K562 (cell line): ENCODE data around the gene PLAAT5. TPM values are rescaled to one million over a fixed set of nuclear protein-coding genes. Genes with fewer than 3 reads are reported as not detected.

Experiments
- ATAC-seq: fragments of 200-7000 bp; cut with Tn5 transposase; 3 replicates; pipeline ENCODE4 v1.9.1; 2020; ENCODE audit warnings: moderate library complexity
- BruUV-seq: library from RNA; stranded (reverse); fragments of 400-500 nt; replicated peaks from 2 replicates; lab custom pipeline; 2021; lab: Mats Ljungman, UMichigan
- CTCF ChIA-PET: fragments of 300-600 bp; formaldehyde crosslinking; extraction: SDS; loops from one replicate; lab custom pipeline; 2021; ENCODE audit warnings: low intra/inter-chr PET ratio; lab: Yijun Ruan, JAX
- POLR2A ChIA-PET: fragments of 300-600, 350-650 bp; sonication (Branson Sonifier 250); formaldehyde crosslinking; extraction: SDS; loops from one replicate; lab custom pipeline; 2021; ENCODE audit warnings: antibody characterized with exemption, inconsistent platforms; lab: Yijun Ruan, JAX
- DNase-seq, 4 experiments: peaks; one replicate each; pipeline versions ENCODE4 v3.0.0 to v3.0.0-alpha.2; 2011 to 2018; ENCODE audit warnings: low spot score in 3 of 4, mixed read lengths in 3 of 4; ENCODE audit errors: extremely low read depth in 1 of 4
- FAIRE-seq: peaks from 2 replicates; lab custom pipeline; 2011; peaks lifted over from hg19 to GRCh38; lab: Jason Lieb, UNC
- H2AFZ ChIP-seq: 2 replicates; pipeline ENCODE4 v1.6.0; 2011; ENCODE audit warnings: low read depth, low read length, control low read depth, inconsistent platforms
- H3K27ac ChIP-seq: fragments of 200-600 bp; 3 replicates; pipeline ENCODE4 v1.8.0; 2011; ENCODE audit warnings: low read depth, mild to moderate bottlenecking, control low read depth, inconsistent platforms, low read length, moderate library complexity, mixed read lengths; ENCODE audit errors: extremely low read depth
- H3K27me3 ChIP-seq, 2 experiments: fragments of 300-600 bp in 1 of 2; 2 replicates in 1 of 2; 3 replicates in 1 of 2; pipeline versions ENCODE4 v1.6.0 to v1.8.0; 2011; ENCODE audit warnings: inconsistent platforms in 2 of 2, low read length in 2 of 2, mild to moderate bottlenecking in 1 of 2, mixed read lengths in 1 of 2, moderate library complexity in 1 of 2; ENCODE audit not compliant: control insufficient read depth in 2 of 2, insufficient read depth in 2 of 2
- H3K36me3 ChIP-seq: fragments of 300-600 bp; 3 replicates; pipeline ENCODE4 v1.8.0; 2011; ENCODE audit warnings: mild to moderate bottlenecking, low read length, inconsistent platforms; ENCODE audit not compliant: control insufficient read depth, insufficient read depth
- H3K4me1 ChIP-seq, 2 experiments: fragments of 200-600 bp in 1 of 2; replicated peaks in 1 of 2; 2 replicates in 1 of 2; 3 replicates in 1 of 2; pipeline versions ENCODE4 v1.5.1 to v1.8.0; 2011; ENCODE audit warnings: inconsistent platforms in 2 of 2, low read length in 2 of 2, mild to moderate bottlenecking in 1 of 2, mixed read lengths in 1 of 2, moderate library complexity in 1 of 2; ENCODE audit not compliant: control insufficient read depth in 2 of 2, insufficient read depth in 2 of 2
- H3K4me2 ChIP-seq: 2 replicates; pipeline ENCODE4 v1.6.1; 2011; ENCODE audit warnings: low read length, control low read depth, inconsistent platforms, mixed read lengths; ENCODE audit not compliant: insufficient read depth
- H3K4me3 ChIP-seq: fragments of 200-600 bp; sonication (generic), shearing (Covaris generic); 2 replicates; pipeline ENCODE4 v1.5.1; 2016; ENCODE audit warnings: control low read depth, inconsistent platforms
- H3K79me2 ChIP-seq: fragments of 200-600 bp; 3 replicates; pipeline ENCODE4 v1.8.0; 2011; ENCODE audit warnings: low read length, inconsistent platforms; ENCODE audit not compliant: control insufficient read depth, insufficient read depth
- H3K9ac ChIP-seq, 2 experiments: 2 replicates each; pipeline versions ENCODE4 v1.6.0 to v1.6.1; 2011; ENCODE audit warnings: low read depth in 2 of 2, low read length in 2 of 2, control low read depth in 1 of 2, inconsistent platforms in 1 of 2, mild to moderate bottlenecking in 1 of 2, mixed read lengths in 1 of 2; ENCODE audit not compliant: insufficient read depth in 1 of 2
- H3K9me1 ChIP-seq: one replicate; pipeline ENCODE4 v1.6.0; 2011; ENCODE audit warnings: inconsistent platforms, mild to moderate bottlenecking, low read length, moderate library complexity; ENCODE audit not compliant: control insufficient read depth, insufficient read depth
- H3K9me3 ChIP-seq: replicated peaks from 2 replicates; pipeline ENCODE4 v1.5.1; 2011; ENCODE audit warnings: low read depth, low read length, inconsistent platforms; ENCODE audit not compliant: control insufficient read depth, insufficient read depth
- H4K20me1 ChIP-seq: replicated peaks from 2 replicates; pipeline ENCODE4 v1.6.1; 2011; ENCODE audit warnings: low read length, inconsistent platforms, mixed read lengths; ENCODE audit not compliant: control insufficient read depth, insufficient read depth
- DDX20 ChIP-seq: fragments of 450-650 bp; IDR thresholded peaks from 2 replicates; pipeline ENCODE4 v1.6.1; 2016; ENCODE audit warnings: missing genetic modification characterization, low read depth, mild to moderate bottlenecking, missing compliant biosample characterization, moderate library complexity
- FOSL1 ChIP-seq: fragments of 200-800 bp; sonication (Bioruptor generic); conservative IDR thresholded peaks from 2 replicates; pipeline ENCODE4 v1.6.1; 2016; ENCODE audit warnings: missing genetic modification characterization, missing compliant biosample characterization
- GTF2B ChIP-seq: IDR thresholded peaks from 2 replicates; pipeline ENCODE4 v1.6.1; 2011; ENCODE audit not compliant: insufficient read length; ENCODE audit errors: extremely low read depth
- PURB ChIP-seq: sonication (generic); formaldehyde crosslinking; IDR thresholded peaks from 2 replicates; pipeline ENCODE4 v1.9.0; 2021; ENCODE audit warnings: low read depth, mild to moderate bottlenecking, missing genetic modification reagents
- SOX6 ChIP-seq: fragments of 450-650 bp; IDR thresholded peaks from 2 replicates; pipeline ENCODE4 v1.6.1; 2014; ENCODE audit warnings: mild to moderate bottlenecking
- SRSF7 ChIP-seq: fragments of 200-400 bp; formaldehyde crosslinking; optimal IDR thresholded peaks from 2 replicates; pipeline ENCODE3; 2017; ENCODE audit warnings: mild to moderate bottlenecking, low read depth, low read length
- TARDBP ChIP-seq: fragments of 450-650 bp; IDR thresholded peaks from 2 replicates; pipeline ENCODE4 v1.6.1; 2016
- YY1 ChIP-seq, 3 experiments: IDR thresholded peaks; 2 replicates each; pipeline ENCODE4 v1.6.1; 2011; ENCODE audit warnings: low read length in 2 of 3, mild to moderate bottlenecking in 2 of 3, moderate library complexity in 2 of 3, borderline replicate concordance in 1 of 3, control low read depth in 1 of 3, low read depth in 1 of 3; ENCODE audit not compliant: insufficient read depth in 3 of 3, insufficient replicate concordance in 2 of 3, control insufficient read depth in 1 of 3, insufficient read length in 1 of 3; ENCODE audit errors: extremely low read depth in 1 of 3
- ZNF239 ChIP-seq: fragments of 250-450 bp; sonication (Bioruptor Pico); IDR thresholded peaks from 2 replicates; pipeline ENCODE4 v1.4.0; 2020; ENCODE audit warnings: mild to moderate bottlenecking
- WGBS: fragments of 100-300 bp; shearing (Covaris generic); methylation state at CpG from one replicate; pipeline ENCODE4 v1.1.6; 2016; ENCODE audit warnings: low coverage, mixed read lengths; ENCODE audit not compliant: insufficient coverage; ENCODE audit errors: missing lambda C conversion rate; 5-methylcytosine and 5-hydroxymethylcytosine counted together
- in situ Hi-C: fragments of 300-500 bp; cut with MboI; formaldehyde crosslinking; loops from 4 replicates; pipeline ENCODE4 v1.15.0; 2018; ENCODE audit warnings: inconsistent platforms, mixed read lengths
- intact Hi-C: fragments of 100-400 bp; cut with micrococcal nuclease; formaldehyde crosslinking; loops from 2 replicates; pipeline ENCODE4 v1.14.2; 2022
- polyA plus RNA-seq, 8 experiments: library from polyadenylated mRNA; depleted of rRNA in 4 of 8; stranded (reverse) in 5 of 8; unstranded in 3 of 8; fragments of >200 nt; fragmentation: Nextera tagmentation in 2 of 8; fragmentation: Illumina TruSeq in 1 of 8; extraction: Ambion mirVana in 2 of 8; extraction: Trizol in 1 of 8; gene quantifications; 2 replicates each; pipeline versions ENCODE4 v1.2.1 to v1.2.3, GENCODE V29; 2011 to 2014; ENCODE audit warnings: inconsistent platforms in 1 of 8, missing spikeins in 1 of 8
- total RNA-seq, 7 experiments: library from RNA; depleted of rRNA in 6 of 7; stranded (reverse); fragments of >200 nt in 6 of 7; fragmentation: Illumina TruSeq in 2 of 7; extraction: Trizol in 2 of 7; gene quantifications; 2 replicates each; pipeline versions ENCODE4 v1.2.1 to v1.2.3, GENCODE V29; 2011 to 2021; ENCODE audit warnings: low replicate concordance in 1 of 7
- TF ChIP-seq, protein P1 (sequence below), 2 experiments: fragments of 250-450 bp in 1 of 2; fragments of 450-650 bp in 1 of 2; sonication (Bioruptor Pico) in 1 of 2; IDR thresholded peaks; 2 replicates each; pipeline versions ENCODE4 v1.6.1 to v1.8.0; 2016 to 2021; ENCODE audit warnings: mild to moderate bottlenecking in 2 of 2, moderate library complexity in 2 of 2, missing compliant biosample characterization in 1 of 2, missing genetic modification characterization in 1 of 2

Gene PLAAT5
- total and polyA plus RNA-seq, 9 of the 15 experiments (the other 6 are each of a cell fraction or from before 2014, with no cell fraction given), result not detected

DNA sequence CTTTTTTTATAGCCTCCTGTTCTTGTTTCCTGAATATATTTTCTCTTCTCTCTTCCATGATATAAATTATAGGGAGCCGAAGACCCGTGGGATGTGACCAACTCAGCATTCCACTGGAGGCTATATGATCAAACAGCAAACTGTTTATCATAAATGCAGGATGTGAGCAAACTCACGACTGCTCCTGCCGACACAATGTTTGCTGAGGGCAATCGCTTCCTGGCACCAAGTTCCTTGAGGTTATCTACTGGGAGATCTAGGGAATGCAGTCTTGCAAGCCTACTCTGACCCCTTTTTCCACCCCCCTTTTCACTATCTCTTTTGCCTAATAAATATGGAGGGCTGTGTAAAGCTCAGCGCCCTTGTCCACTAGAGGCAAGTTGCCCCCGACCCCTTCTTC, 32.2 kb upstream of the PLAAT5 start:
- TF ChIP-seq TARDBP, result no peak
- TF ChIP-seq, protein P1, sequence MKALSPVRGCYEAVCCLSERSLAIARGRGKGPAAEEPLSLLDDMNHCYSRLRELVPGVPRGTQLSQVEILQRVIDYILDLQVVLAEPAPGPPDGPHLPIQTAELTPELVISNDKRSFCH (CRISPR knock-in tag; IDR thresholded peaks at IDR 0.05), result no peak
- TF ChIP-seq, protein P1 (tag; IDR thresholded peaks at IDR 0.05), result no peak
- TF ChIP-seq PURB (CRISPR knock-in tag), result no peak
- no peak for TF ChIP-seq FOSL1 (tag)
- TF ChIP-seq GTF2B, result no peak
- TF ChIP-seq SRSF7, result no peak
- TF ChIP-seq DDX20 (tag), result no peak
- TF ChIP-seq ZNF239 (CRISPR knock-in tag), result no peak
- TF ChIP-seq YY1 (IDR thresholded peaks at IDR 0.05; ENCODE audit: borderline replicate concordance in 1 of 3, control insufficient read depth in 1 of 3, extremely low read depth in 1 of 3, insufficient read depth in 3 of 3, insufficient read length in 1 of 3, insufficient replicate concordance in 2 of 3, low read depth in 1 of 3, low read length in 2 of 3), result no peak
- TF ChIP-seq SOX6, result no peak
- Histone ChIP-seq H3K36me3 (no peaks in the 10 kb centered on the region), H2AFZ (peak overlapping the region; percentile 42; the same call in 1 of the 2 replicates), H3K9me1 (no peaks in the 10 kb centered on the region), H4K20me1 (no peaks in the 10 kb centered on the region), H3K4me1 (peaks cover 0 to 7% of the 10 kb centered on the region in 2 experiments; a peak in 3 of 5 replicates), H3K4me3 (no peak overlapping the region), H3K79me2 (no peaks in the 10 kb centered on the region), H3K4me2 (no peak overlapping the region), H3K9me3 (peaks cover 6% of the 10 kb centered on the region), H3K27me3 (no peaks in the 10 kb centered on the region), H3K27ac (no peak overlapping the region), H3K9ac (no peak overlapping the region)
- FAIRE-seq (no peak), DNase-seq (no peak), ATAC-seq (no peak)
- ChIA-PET CTCF (no interaction called here), POLR2A (no interaction called here)
- WGBS, result 27% methylated on average over 6 of the region's 7 CpGs
- in situ Hi-C loops (no loop called here), intact Hi-C loops (no loop called here)
- BruUV-seq, result no TSS peak
